K562 (cell line): ENCODE results near the gene FSTL4. TPM values are rescaled to one million over a fixed set of nuclear protein-coding genes. Genes with fewer than 3 reads are reported as not detected.

Experiments used
- FOXK1 ChIP-seq: sonication (generic); formaldehyde crosslinking; IDR thresholded peaks from 2 replicates; pipeline ENCODE4 v1.8.0; 2022; ENCODE audit warnings: missing genetic modification reagents, mild to moderate bottlenecking, borderline replicate concordance
- FOXK2 ChIP-seq, 2 experiments: fragments of 450-650 bp; IDR thresholded peaks in 1 of 2; conservative IDR thresholded peaks in 1 of 2; 2 replicates each; pipeline ENCODE4 v1.6.1; 2016; ENCODE audit warnings: low read depth in 2 of 2, mild to moderate bottlenecking in 1 of 2
- RAD21 ChIP-seq, 2 experiments: fragments of 250-450 bp in 1 of 2; fragments of 450-650 bp in 1 of 2; sonication (Bioruptor Pico) in 1 of 2; formaldehyde crosslinking in 1 of 2; IDR thresholded peaks in 1 of 2; conservative IDR thresholded peaks in 1 of 2; 2 replicates each; pipeline versions ENCODE4 v1.4.0 to v1.8.0; 2020 to 2022; ENCODE audit warnings: mild to moderate bottlenecking in 2 of 2, moderate library complexity in 1 of 2
- TBP ChIP-seq: optimal IDR thresholded peaks from 2 replicates; pipeline ENCODE3; 2011; ENCODE audit warnings: low read depth, low read length, improper control_type of control experiment
- ZBTB1 ChIP-seq: sonication (generic); formaldehyde crosslinking; IDR thresholded peaks from 2 replicates; pipeline ENCODE4 v1.8.1; 2023; ENCODE audit warnings: missing genetic modification reagents, low read depth, mild to moderate bottlenecking, borderline replicate concordance
- ZNF133 ChIP-seq: fragments of 250-450 bp; sonication (Bioruptor Pico); IDR thresholded peaks from 2 replicates; pipeline ENCODE4 v1.4.0; 2020; ENCODE audit warnings: mild to moderate bottlenecking
- ZNF57 ChIP-seq: fragments of 450-650 bp; formaldehyde crosslinking; IDR thresholded peaks from 2 replicates; pipeline ENCODE4 v1.4.0; 2020; ENCODE audit warnings: mild to moderate bottlenecking, moderate library complexity
- ZNF764 ChIP-seq: fragments of 250-450 bp; sonication (Bioruptor Pico); IDR thresholded peaks from 2 replicates; pipeline ENCODE4 v1.4.0; 2020; ENCODE audit warnings: low read depth, mild to moderate bottlenecking, moderate library complexity
- polyA plus RNA-seq, 8 experiments: library from polyadenylated mRNA; depleted of rRNA in 4 of 8; stranded (reverse) in 5 of 8; unstranded in 3 of 8; fragments of >200 nt; fragmentation: Nextera tagmentation in 2 of 8; fragmentation: Illumina TruSeq in 1 of 8; extraction: Ambion mirVana in 2 of 8; extraction: Trizol in 1 of 8; gene quantifications; 2 replicates each; pipeline versions ENCODE4 v1.2.1 to v1.2.3, GENCODE V29; 2011 to 2014; ENCODE audit warnings: inconsistent platforms in 1 of 8, missing spikeins in 1 of 8
- total RNA-seq, 7 experiments: library from RNA; depleted of rRNA in 6 of 7; stranded (reverse); fragments of >200 nt in 6 of 7; fragmentation: Illumina TruSeq in 2 of 7; extraction: Trizol in 2 of 7; gene quantifications; 2 replicates each; pipeline versions ENCODE4 v1.2.1 to v1.2.3, GENCODE V29; 2011 to 2021; ENCODE audit warnings: low replicate concordance in 1 of 7
- TF ChIP-seq, protein P1 (sequence below): fragments of 250-450 bp; sonication (Bioruptor Pico); IDR thresholded peaks from 2 replicates; pipeline ENCODE4 v1.4.0; 2020; ENCODE audit warnings: mild to moderate bottlenecking, moderate library complexity
- TF ChIP-seq, protein P2 (sequence below), 3 experiments: IDR thresholded peaks in 2 of 3; conservative IDR thresholded peaks in 1 of 3; 2 replicates each; pipeline ENCODE4 v1.5.1; 2011 to 2012; ENCODE audit warnings: low read length in 3 of 3, mild to moderate bottlenecking in 3 of 3, control low read depth in 2 of 3, improper control_type of control experiment in 1 of 3, inconsistent platforms in 1 of 3, low read depth in 1 of 3, mixed read lengths in 1 of 3, moderate library complexity in 1 of 3; ENCODE audit not compliant: insufficient read depth in 2 of 3
- TF ChIP-seq, protein P3 (sequence below): sonication (generic); formaldehyde crosslinking; IDR thresholded peaks from 2 replicates; pipeline ENCODE4 v1.8.0; 2022; ENCODE audit warnings: mild to moderate bottlenecking, missing genetic modification reagents
- TF ChIP-seq, protein P4 (sequence below): fragments of 450-650 bp; IDR thresholded peaks from 2 replicates; pipeline ENCODE4 v1.6.1; 2016

The FSTL4 gene
- total and polyA plus RNA-seq, 9 of the 15 experiments (the other 6 are each of a cell fraction or from before 2014, with no cell fraction given): 0.08 to 0.18 (median 0.10) TPM; not detected in 5

DNA sequence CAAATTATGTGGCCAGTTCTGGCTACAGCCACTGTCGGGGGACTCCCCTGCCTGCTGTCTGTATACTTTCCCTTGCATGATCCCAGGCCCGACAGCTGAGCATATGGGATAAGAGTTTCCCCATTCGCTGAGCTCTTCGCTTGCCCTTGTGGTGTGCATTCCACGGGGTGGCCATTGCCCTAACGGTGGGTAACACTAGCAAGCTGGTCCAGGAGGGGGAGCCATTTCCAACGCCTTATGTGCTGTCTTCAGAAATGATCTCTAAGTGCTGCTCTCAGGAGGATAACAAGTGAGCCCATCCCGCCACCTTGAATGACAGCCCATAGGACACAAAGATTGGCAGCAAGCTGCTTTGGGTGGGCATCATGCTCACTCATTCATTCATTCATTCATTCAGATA, 190.9 kb downstream of the FSTL4 start (continued):
- TF ChIP-seq, protein P1, sequence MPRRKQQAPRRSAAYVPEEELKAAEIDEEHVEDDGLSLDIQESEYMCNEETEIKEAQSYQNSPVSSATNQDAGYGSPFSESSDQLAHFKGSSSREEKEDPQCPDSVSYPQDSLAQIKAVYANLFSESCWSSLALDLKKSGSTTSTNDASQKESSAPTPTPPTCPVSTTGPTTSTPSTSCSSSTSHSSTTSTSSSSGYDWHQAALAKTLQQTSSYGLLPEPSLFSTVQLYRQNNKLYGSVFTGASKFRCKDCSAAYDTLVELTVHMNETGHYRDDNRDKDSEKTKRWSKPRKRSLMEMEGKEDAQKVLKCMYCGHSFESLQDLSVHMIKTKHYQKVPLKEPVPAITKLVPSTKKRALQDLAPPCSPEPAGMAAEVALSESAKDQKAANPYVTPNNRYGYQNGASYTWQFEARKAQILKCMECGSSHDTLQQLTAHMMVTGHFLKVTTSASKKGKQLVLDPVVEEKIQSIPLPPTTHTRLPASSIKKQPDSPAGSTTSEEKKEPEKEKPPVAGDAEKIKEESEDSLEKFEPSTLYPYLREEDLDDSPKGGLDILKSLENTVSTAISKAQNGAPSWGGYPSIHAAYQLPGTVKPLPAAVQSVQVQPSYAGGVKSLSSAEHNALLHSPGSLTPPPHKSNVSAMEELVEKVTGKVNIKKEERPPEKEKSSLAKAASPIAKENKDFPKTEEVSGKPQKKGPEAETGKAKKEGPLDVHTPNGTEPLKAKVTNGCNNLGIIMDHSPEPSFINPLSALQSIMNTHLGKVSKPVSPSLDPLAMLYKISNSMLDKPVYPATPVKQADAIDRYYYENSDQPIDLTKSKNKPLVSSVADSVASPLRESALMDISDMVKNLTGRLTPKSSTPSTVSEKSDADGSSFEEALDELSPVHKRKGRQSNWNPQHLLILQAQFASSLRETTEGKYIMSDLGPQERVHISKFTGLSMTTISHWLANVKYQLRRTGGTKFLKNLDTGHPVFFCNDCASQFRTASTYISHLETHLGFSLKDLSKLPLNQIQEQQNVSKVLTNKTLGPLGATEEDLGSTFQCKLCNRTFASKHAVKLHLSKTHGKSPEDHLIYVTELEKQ (CRISPR knock-in tag): no peak
- TF ChIP-seq, protein P2, sequence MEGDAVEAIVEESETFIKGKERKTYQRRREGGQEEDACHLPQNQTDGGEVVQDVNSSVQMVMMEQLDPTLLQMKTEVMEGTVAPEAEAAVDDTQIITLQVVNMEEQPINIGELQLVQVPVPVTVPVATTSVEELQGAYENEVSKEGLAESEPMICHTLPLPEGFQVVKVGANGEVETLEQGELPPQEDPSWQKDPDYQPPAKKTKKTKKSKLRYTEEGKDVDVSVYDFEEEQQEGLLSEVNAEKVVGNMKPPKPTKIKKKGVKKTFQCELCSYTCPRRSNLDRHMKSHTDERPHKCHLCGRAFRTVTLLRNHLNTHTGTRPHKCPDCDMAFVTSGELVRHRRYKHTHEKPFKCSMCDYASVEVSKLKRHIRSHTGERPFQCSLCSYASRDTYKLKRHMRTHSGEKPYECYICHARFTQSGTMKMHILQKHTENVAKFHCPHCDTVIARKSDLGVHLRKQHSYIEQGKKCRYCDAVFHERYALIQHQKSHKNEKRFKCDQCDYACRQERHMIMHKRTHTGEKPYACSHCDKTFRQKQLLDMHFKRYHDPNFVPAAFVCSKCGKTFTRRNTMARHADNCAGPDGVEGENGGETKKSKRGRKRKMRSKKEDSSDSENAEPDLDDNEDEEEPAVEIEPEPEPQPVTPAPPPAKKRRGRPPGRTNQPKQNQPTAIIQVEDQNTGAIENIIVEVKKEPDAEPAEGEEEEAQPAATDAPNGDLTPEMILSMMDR (IDR thresholded peaks at IDR 0.05 in 2 of 3, conservative IDR thresholded peaks at IDR 0.05 in 1 of 3; ENCODE audit: insufficient read depth in 2 of 3, low read depth in 1 of 3, low read length in 3 of 3): peak; percentile 53 to 73 (median 60)
- TF ChIP-seq, protein P3, sequence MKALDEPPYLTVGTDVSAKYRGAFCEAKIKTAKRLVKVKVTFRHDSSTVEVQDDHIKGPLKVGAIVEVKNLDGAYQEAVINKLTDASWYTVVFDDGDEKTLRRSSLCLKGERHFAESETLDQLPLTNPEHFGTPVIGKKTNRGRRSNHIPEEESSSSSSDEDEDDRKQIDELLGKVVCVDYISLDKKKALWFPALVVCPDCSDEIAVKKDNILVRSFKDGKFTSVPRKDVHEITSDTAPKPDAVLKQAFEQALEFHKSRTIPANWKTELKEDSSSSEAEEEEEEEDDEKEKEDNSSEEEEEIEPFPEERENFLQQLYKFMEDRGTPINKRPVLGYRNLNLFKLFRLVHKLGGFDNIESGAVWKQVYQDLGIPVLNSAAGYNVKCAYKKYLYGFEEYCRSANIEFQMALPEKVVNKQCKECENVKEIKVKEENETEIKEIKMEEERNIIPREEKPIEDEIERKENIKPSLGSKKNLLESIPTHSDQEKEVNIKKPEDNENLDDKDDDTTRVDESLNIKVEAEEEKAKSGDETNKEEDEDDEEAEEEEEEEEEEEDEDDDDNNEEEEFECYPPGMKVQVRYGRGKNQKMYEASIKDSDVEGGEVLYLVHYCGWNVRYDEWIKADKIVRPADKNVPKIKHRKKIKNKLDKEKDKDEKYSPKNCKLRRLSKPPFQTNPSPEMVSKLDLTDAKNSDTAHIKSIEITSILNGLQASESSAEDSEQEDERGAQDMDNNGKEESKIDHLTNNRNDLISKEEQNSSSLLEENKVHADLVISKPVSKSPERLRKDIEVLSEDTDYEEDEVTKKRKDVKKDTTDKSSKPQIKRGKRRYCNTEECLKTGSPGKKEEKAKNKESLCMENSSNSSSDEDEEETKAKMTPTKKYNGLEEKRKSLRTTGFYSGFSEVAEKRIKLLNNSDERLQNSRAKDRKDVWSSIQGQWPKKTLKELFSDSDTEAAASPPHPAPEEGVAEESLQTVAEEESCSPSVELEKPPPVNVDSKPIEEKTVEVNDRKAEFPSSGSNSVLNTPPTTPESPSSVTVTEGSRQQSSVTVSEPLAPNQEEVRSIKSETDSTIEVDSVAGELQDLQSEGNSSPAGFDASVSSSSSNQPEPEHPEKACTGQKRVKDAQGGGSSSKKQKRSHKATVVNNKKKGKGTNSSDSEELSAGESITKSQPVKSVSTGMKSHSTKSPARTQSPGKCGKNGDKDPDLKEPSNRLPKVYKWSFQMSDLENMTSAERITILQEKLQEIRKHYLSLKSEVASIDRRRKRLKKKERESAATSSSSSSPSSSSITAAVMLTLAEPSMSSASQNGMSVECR (CRISPR knock-in tag): no peak
- TF ChIP-seq, protein P4, sequence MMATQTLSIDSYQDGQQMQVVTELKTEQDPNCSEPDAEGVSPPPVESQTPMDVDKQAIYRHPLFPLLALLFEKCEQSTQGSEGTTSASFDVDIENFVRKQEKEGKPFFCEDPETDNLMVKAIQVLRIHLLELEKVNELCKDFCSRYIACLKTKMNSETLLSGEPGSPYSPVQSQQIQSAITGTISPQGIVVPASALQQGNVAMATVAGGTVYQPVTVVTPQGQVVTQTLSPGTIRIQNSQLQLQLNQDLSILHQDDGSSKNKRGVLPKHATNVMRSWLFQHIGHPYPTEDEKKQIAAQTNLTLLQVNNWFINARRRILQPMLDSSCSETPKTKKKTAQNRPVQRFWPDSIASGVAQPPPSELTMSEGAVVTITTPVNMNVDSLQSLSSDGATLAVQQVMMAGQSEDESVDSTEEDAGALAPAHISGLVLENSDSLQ: 0 out of 2 replicates have a peak, but pooled peaks have one; percentile 20
- no peak for TF ChIP-seq ZNF57 (CRISPR knock-in tag)
- no peak for TF ChIP-seq ZBTB1 (CRISPR knock-in tag)
- no peak for TF ChIP-seq ZNF133 (CRISPR knock-in tag)
- TF ChIP-seq FOXK1 (CRISPR knock-in tag): no peak
- peak in 1 of 2 experiments; percentile 38; a peak in 2 of 4 replicates for TF ChIP-seq RAD21 (CRISPR knock-in tag; conservative IDR thresholded peaks at IDR 0.05 in 1 of 2, IDR thresholded peaks at IDR 0.05 in 1 of 2)
- 0 out of 2 replicates have a peak, but pooled peaks have one; percentile 65 for TF ChIP-seq ZNF764
- TF ChIP-seq TBP: no peak
- TF ChIP-seq FOXK2 (conservative IDR thresholded peaks at IDR 0.05 in 1 of 2, IDR thresholded peaks at IDR 0.05 in 1 of 2; ENCODE audit: low read depth in 2 of 2): no peak
